HG02610 (cell line): Measurements from ENCODE around the gene ABCA5.
"Not testable (repeated sequence)": the region's sequence is repeated elsewhere in the genome, so short reads cannot be mapped to it uniquely, and the experiment has no call there.

Source experiments
- ATAC-seq: cut with Tn5 transposase; IDR thresholded peaks from one replicate; pipeline ENCODE4 v1.9.1; 2021; ENCODE audit warnings: mild to moderate bottlenecking, moderate library complexity; ENCODE audit not compliant: unreplicated experiment

Gene ABCA5

GRCh38 chr17:69213059-69213813, 113.7 kb downstream of the ABCA5 start:
- ATAC-seq: no peak

GRCh38 chr17:69208640-69209039, 118.3 kb downstream of the ABCA5 start:
- no peak for ATAC-seq

GRCh38 chr17:69207151-69207550, 119.8 kb downstream of the ABCA5 start:
- no peak for ATAC-seq

- no peak for ATAC-seq
Observed at GRCh38 chr17:69198238-69198637, 128.7 kb downstream of the ABCA5 start.

GRCh38 chr17:69196105-69196653, 130.8 kb downstream of the ABCA5 start:
- ATAC-seq: not testable (repeated sequence)
